ENCODE measurements around the gene NRG3. TPM values are rescaled to one million over a fixed set of nuclear protein-coding genes. Genes with fewer than 3 reads are reported as not detected.

Gene NRG3
- total and polyA plus RNA-seq, 2 of the 4 experiments (the other 2 are of a cell fraction), result not detected

GRCh38 chr10:82925547-82925946 is 1050.6 kb downstream of the NRG3 start:
- H3K14ac ChIP-seq (replicated peaks; ENCODE audit: low read depth, low read length), result no peak overlapping the region
- H3K23ac ChIP-seq (ENCODE audit: low read depth, low read length), result no peak overlapping the region
- no peak overlapping the region for H3K18ac ChIP-seq (ENCODE audit: low read depth, low read length)
- no peak overlapping the region for H2BK15ac ChIP-seq (ENCODE audit: low read depth, low read length)
- dilution Hi-C loops (cut with HindIII; ENCODE audit: low sequenced_read_pairs, unreplicated experiment), result no loop called here
- H3K56ac ChIP-seq (ENCODE audit: extremely low read depth, insufficient read depth, low read length), result no peak overlapping the region
- no peak overlapping the region for H2BK120ac ChIP-seq (ENCODE audit: low read depth, low read length)
- WGBS, 2 experiments (ENCODE audit: extremely low coverage in 2 of 2, insufficient read length in 1 of 2), result no CpG with 5 or more reads among the region's 3 CpGs
- H3K9me1 ChIP-seq (ENCODE audit: insufficient read depth, low read length), result no peaks in the 10 kb centered on the region
- peaks cover 2% of the 10 kb centered on the region for H3K9me3 ChIP-seq (ENCODE audit: control insufficient read depth, insufficient read depth, low read length)
- no peak overlapping the region for H3K9ac ChIP-seq (ENCODE audit: low read depth, low read length)
- H3K27me3 ChIP-seq (ENCODE audit: control insufficient read depth, insufficient read depth, low read length), result no peaks in the 10 kb centered on the region
- BruUV-seq (replicated peaks), result no TSS peak
- H3K4me3 ChIP-seq (ENCODE audit: insufficient read depth, low read depth, low read length), result no peak overlapping the region
- no peak overlapping the region for H3K27ac ChIP-seq (ENCODE audit: insufficient read depth, low read length)
- TF ChIP-seq MAFK (IDR thresholded peaks at IDR 0.05; ENCODE audit: low read depth, low read length) (no peak), USF2 (IDR thresholded peaks at IDR 0.05; ENCODE audit: low read depth, low read length) (no peak), MAZ (IDR thresholded peaks at IDR 0.05; ENCODE audit: borderline replicate concordance, low read depth, low read length) (no peak), ELK1 (IDR thresholded peaks at IDR 0.05; ENCODE audit: borderline replicate concordance, low read depth, low read length) (no peak), RAD21 (IDR thresholded peaks at IDR 0.05; ENCODE audit: low read length) (no peak), CEBPB (IDR thresholded peaks at IDR 0.05; ENCODE audit: low read depth, low read length) (no peak), NFE2L2 (IDR thresholded peaks at IDR 0.05; ENCODE audit: low read depth, low read length) (no peak), SMC3 (IDR thresholded peaks at IDR 0.05; ENCODE audit: low read depth, low read length) (no peak), RFX5 (IDR thresholded peaks at IDR 0.05; ENCODE audit: low read depth, low read length) (no peak), FOS (IDR thresholded peaks at IDR 0.05; ENCODE audit: low read depth, low read length) (no peak), BHLHE40 (IDR thresholded peaks at IDR 0.05; ENCODE audit: low read depth, low read length) (no peak), RCOR1 (IDR thresholded peaks at IDR 0.05; ENCODE audit: insufficient replicate concordance, low read length) (no peak), CTCF (conservative IDR thresholded peaks at IDR 0.05; ENCODE audit: low read depth, low read length) (no peak), MXI1 (IDR thresholded peaks at IDR 0.05; ENCODE audit: borderline replicate concordance, low read depth, low read length) (no peak)
- no peak overlapping the region for H2BK5ac ChIP-seq (ENCODE audit: low read depth, low read length, poor library complexity, severe bottlenecking)
- in situ Hi-C loops (cut with MboI; ENCODE audit: low sequenced_read_pairs), result no loop called here
- H2AK9ac ChIP-seq (replicated peaks; ENCODE audit: low read depth, low read length, poor library complexity), result no peak overlapping the region
- CTCF ChIA-PET, result interaction anchor here (0.6 kb wide), 1 partner anchor 1328 kb away, joined by 4 read pairs; no protein-coding TSS in a partner anchor
- H4K91ac ChIP-seq (ENCODE audit: insufficient read depth, low read depth, low read length), result no peak overlapping the region
- H4K20me1 ChIP-seq (ENCODE audit: insufficient read depth, low read length), result no peaks in the 10 kb centered on the region
- no peak for DNase-seq
- no peak for ATAC-seq (ENCODE audit: low read depth)
- no peaks in the 10 kb centered on the region for H3K4me1 ChIP-seq (ENCODE audit: control insufficient read depth, insufficient read depth, low read length)
- no peak overlapping the region for H4K5ac ChIP-seq (ENCODE audit: low read depth, low read length)
- H2AK5ac ChIP-seq (ENCODE audit: low read depth, low read length), result no peak overlapping the region
- intact Hi-C loops (cut with micrococcal nuclease), result no loop called here
- POLR2A ChIA-PET (ENCODE audit: unreplicated experiment), result no interaction called here
- no peak overlapping the region for H4K8ac ChIP-seq (ENCODE audit: low read depth in 2 of 2, low read length in 2 of 2)
- no peak overlapping the region for H2BK20ac ChIP-seq (ENCODE audit: low read depth, low read length)
- no peaks in the 10 kb centered on the region for H3K79me1 ChIP-seq (ENCODE audit: low read depth in 1 of 2, low read length in 2 of 2)
- H3K36me3 ChIP-seq (ENCODE audit: control insufficient read depth, insufficient read depth, low read length), result no peaks in the 10 kb centered on the region
- no peak overlapping the region for H3K4ac ChIP-seq (ENCODE audit: low read depth, low read length)
- H3K4me2 ChIP-seq (ENCODE audit: low read depth, low read length), result no peak overlapping the region
- H2AFZ ChIP-seq (replicated peaks; ENCODE audit: low read length, poor library complexity), result no peak overlapping the region

All from IMR-90 (cell line).